ENCODE data around the gene APCS.

Gene APCS, protein sequence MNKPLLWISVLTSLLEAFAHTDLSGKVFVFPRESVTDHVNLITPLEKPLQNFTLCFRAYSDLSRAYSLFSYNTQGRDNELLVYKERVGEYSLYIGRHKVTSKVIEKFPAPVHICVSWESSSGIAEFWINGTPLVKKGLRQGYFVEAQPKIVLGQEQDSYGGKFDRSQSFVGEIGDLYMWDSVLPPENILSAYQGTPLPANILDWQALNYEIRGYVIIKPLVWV

DNA sequence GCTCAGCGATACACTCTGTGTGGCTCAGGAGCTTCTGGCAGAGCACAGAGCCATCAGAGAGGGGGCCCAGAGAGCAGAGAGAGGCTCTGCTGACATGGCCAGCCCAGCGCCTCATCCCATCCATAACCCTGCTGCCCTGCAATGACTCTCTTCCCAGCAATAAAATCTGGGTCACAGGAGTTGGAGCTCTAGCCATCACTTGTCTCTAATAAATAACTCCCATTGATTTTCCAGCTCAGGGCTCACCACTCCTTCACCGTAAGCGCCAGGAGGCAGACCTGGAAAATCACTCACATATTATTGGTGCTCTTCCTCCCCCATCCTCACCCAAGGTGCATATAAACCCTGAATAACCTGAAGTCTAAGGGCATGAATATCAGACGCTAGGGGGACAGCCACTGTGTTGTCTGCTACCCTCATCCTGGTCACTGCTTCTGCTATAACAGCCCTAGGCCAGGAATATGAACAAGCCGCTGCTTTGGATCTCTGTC lies at the start of gene APCS:
APCS (plus strand) TSS at position 366 of the 491 bp plus-strand sequence; CDS start at position 462, 96 bp downstream.
- Histone ChIP-seq H3K36me3 (ENCODE audit: insufficient read depth, low read length) (no peaks in the 10 kb centered on the region), H3K79me2 (ENCODE audit: insufficient read depth, low read length) (no peaks in the 10 kb centered on the region), H3K4me3 (ENCODE audit: low read depth, low read length, poor library complexity, severe bottlenecking) (no peak within 1 kb of the TSS), H3K9ac (ENCODE audit: low read length) (no peak within 1 kb of the TSS), H3K27me3 (ENCODE audit: insufficient read depth, low read length) (no peaks in the 10 kb centered on the region), H3K9me2 (ENCODE audit: low read depth, low read length) (no peaks in the 10 kb centered on the region; the same call in 1 of the 2 replicates), H3K27ac (ENCODE audit: low read depth, low read length, poor library complexity, severe bottlenecking) (no peak within 1 kb of the TSS), H4K20me1 (ENCODE audit: insufficient read depth, low read length) (no peaks in the 10 kb centered on the region), H3K9me3 (ENCODE audit: low read length) (no peaks in the 10 kb centered on the region), H3K4me2 (ENCODE audit: low read length) (no peak within 1 kb of the TSS), H3K4me1 (ENCODE audit: insufficient read depth, low read length, severe bottlenecking) (no peaks in the 10 kb centered on the region), H3F3A (ENCODE audit: insufficient read depth, low read length) (no peaks in the 10 kb centered on the region), H2AFZ (ENCODE audit: low read length) (no peak within 1 kb of the TSS)
- TF ChIP-seq CTCF (IDR thresholded peaks at IDR 0.05; ENCODE audit: low read length) (no peak), EZH2 (IDR thresholded peaks at IDR 0.05; ENCODE audit: borderline replicate concordance, low read length) (no peak)

- no peaks in the 10 kb centered on the region for H3K9me2 ChIP-seq (ENCODE audit: low read depth, low read length)
- H4K20me1 ChIP-seq (ENCODE audit: insufficient read depth, low read length) = no peaks in the 10 kb centered on the region
- H3K4me3 ChIP-seq (ENCODE audit: low read depth, low read length, poor library complexity, severe bottlenecking) = no peak overlapping the region
- H3K27me3 ChIP-seq (ENCODE audit: insufficient read depth, low read length) = no peaks in the 10 kb centered on the region
- H3F3A ChIP-seq (ENCODE audit: insufficient read depth, low read length) = no peaks in the 10 kb centered on the region
- no peaks in the 10 kb centered on the region for H3K9me3 ChIP-seq (ENCODE audit: low read length)
- H3K79me2 ChIP-seq (ENCODE audit: insufficient read depth, low read length) = no peaks in the 10 kb centered on the region
- no peak overlapping the region for H3K27ac ChIP-seq (ENCODE audit: low read depth, low read length, poor library complexity, severe bottlenecking)
- no peak overlapping the region for H3K4me2 ChIP-seq (ENCODE audit: low read length)
- TF ChIP-seq CTCF (IDR thresholded peaks at IDR 0.05; ENCODE audit: low read length) = no peak
- no peak for TF ChIP-seq EZH2 (IDR thresholded peaks at IDR 0.05; ENCODE audit: borderline replicate concordance, low read length)
- H3K4me1 ChIP-seq (ENCODE audit: insufficient read depth, low read length, severe bottlenecking) = no peaks in the 10 kb centered on the region
- H3K9ac ChIP-seq (ENCODE audit: low read length) = no peak overlapping the region
- H2AFZ ChIP-seq (ENCODE audit: low read length) = no peak overlapping the region
- H3K36me3 ChIP-seq (ENCODE audit: insufficient read depth, low read length) = no peaks in the 10 kb centered on the region
Observed at GRCh38 chr1:159548126-159548525, 39.5 kb upstream of the APCS start.

GRCh38 chr1:159554261-159554660 lies 33.4 kb upstream of the APCS start:
- no peak overlapping the region for H3K9ac ChIP-seq (ENCODE audit: low read length)
- H3K4me3 ChIP-seq (ENCODE audit: low read depth, low read length, poor library complexity, severe bottlenecking) = no peak overlapping the region
- no peaks in the 10 kb centered on the region for H3K79me2 ChIP-seq (ENCODE audit: insufficient read depth, low read length)
- no peak overlapping the region for H3K4me2 ChIP-seq (ENCODE audit: low read length)
- H4K20me1 ChIP-seq (ENCODE audit: insufficient read depth, low read length) = no peaks in the 10 kb centered on the region
- H3K36me3 ChIP-seq (ENCODE audit: insufficient read depth, low read length) = no peaks in the 10 kb centered on the region
- no peak overlapping the region for H2AFZ ChIP-seq (ENCODE audit: low read length)
- no peaks in the 10 kb centered on the region for H3K27me3 ChIP-seq (ENCODE audit: insufficient read depth, low read length)
- TF ChIP-seq EZH2 (IDR thresholded peaks at IDR 0.05; ENCODE audit: borderline replicate concordance, low read length) (no peak), CTCF (IDR thresholded peaks at IDR 0.05; ENCODE audit: low read length) (no peak)
- H3K4me1 ChIP-seq (ENCODE audit: insufficient read depth, low read length, severe bottlenecking) = no peaks in the 10 kb centered on the region
- H3F3A ChIP-seq (ENCODE audit: insufficient read depth, low read length) = no peaks in the 10 kb centered on the region
- H3K9me3 ChIP-seq (ENCODE audit: low read length) = no peaks in the 10 kb centered on the region
- H3K27ac ChIP-seq (ENCODE audit: low read depth, low read length, poor library complexity, severe bottlenecking) = no peak overlapping the region
- H3K9me2 ChIP-seq (ENCODE audit: low read depth, low read length) = no peaks in the 10 kb centered on the region

All from OCI-LY1 (cell line).